GM13976 (cell line): ENCODE measurements around the gene C1QC.
"Not testable (repeated sequence)": the region's sequence is repeated elsewhere in the genome, so short reads cannot be mapped to it uniquely, and the experiment has no call there.

Experiments
- DNase-seq: peaks from one replicate; pipeline ENCODE4 v3.0.0; 2012; ENCODE audit warnings: low spot score
- in situ Hi-C: fragments of 300-500 bp; cut with MboI; formaldehyde crosslinking; loops from one replicate; pipeline ENCODE4 v1.12.0; 2022; ENCODE audit warnings: low sequenced_read_pairs, mixed read lengths, inconsistent platforms; ENCODE audit not compliant: unreplicated experiment
- TF ChIP-seq, protein P1 (sequence below): IDR thresholded peaks from 2 replicates; pipeline ENCODE4 v1.5.1; 2012; ENCODE audit warnings: borderline replicate concordance, mild to moderate bottlenecking; ENCODE audit not compliant: insufficient read depth; ENCODE audit errors: extremely low read depth, missing control alignments, control extremely low read depth

Gene C1QC

GRCh38 chr1:22662318-22662717 lies 18.9 kb downstream of the C1QC start:
- in situ Hi-C loops: no loop called here
- TF ChIP-seq, protein P1, sequence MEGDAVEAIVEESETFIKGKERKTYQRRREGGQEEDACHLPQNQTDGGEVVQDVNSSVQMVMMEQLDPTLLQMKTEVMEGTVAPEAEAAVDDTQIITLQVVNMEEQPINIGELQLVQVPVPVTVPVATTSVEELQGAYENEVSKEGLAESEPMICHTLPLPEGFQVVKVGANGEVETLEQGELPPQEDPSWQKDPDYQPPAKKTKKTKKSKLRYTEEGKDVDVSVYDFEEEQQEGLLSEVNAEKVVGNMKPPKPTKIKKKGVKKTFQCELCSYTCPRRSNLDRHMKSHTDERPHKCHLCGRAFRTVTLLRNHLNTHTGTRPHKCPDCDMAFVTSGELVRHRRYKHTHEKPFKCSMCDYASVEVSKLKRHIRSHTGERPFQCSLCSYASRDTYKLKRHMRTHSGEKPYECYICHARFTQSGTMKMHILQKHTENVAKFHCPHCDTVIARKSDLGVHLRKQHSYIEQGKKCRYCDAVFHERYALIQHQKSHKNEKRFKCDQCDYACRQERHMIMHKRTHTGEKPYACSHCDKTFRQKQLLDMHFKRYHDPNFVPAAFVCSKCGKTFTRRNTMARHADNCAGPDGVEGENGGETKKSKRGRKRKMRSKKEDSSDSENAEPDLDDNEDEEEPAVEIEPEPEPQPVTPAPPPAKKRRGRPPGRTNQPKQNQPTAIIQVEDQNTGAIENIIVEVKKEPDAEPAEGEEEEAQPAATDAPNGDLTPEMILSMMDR: no peak

GRCh38 chr1:22662986-22663408 lies 19.6 kb downstream of the C1QC start:
- in situ Hi-C loops: no loop called here
- DNase-seq: no peak
- TF ChIP-seq, protein P1: no peak

More at GRCh38 chr1:22662318-22662717, 18.9 kb downstream of the C1QC start:
- DNase-seq: no peak

- no peak for DNase-seq
- TF ChIP-seq, protein P1: no peak
- in situ Hi-C loops: no loop called here
Measured at GRCh38 chr1:22665752-22666151, 22.3 kb downstream of the C1QC start.

- in situ Hi-C loops: no loop called here
- TF ChIP-seq, protein P1: no peak
- no peak for DNase-seq
Measured at GRCh38 chr1:22666412-22666811, 23.0 kb downstream of the C1QC start.

GRCh38 chr1:22668840-22669239 lies 25.4 kb downstream of the C1QC start:
- DNase-seq, in situ Hi-C loops: not testable (repeated sequence)

DNA sequence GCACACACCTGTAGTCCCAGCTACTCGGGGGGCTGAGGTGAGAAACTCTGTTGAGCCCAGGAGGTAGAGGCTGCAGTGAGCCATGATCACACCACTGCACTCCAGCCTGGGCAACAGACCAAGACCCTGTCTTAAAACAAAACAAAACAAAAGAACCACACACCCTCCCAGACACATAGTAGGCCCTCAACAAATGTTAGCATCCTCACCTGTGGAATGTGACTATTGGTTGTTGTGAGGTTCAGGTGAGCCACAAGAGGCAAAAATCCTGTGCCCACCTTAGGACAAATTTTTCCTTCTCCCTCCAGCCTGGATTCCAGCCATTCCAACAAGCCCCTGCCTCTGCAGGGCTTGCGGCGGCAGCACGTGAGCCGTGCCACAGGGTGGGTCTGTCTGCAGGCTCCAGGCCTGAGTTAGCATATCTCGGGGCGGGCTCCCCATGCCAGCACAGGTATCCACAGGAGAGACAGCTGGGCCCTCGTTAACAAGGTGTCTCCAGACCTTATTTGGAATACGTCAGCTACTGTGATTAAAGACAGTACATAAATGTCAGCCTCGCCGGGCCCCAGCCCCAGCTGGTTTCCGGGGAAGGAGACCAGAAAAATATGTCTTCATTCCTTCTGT lies 27.0 kb downstream of the C1QC start:
- in situ Hi-C loops: no loop called here
- DNase-seq: no peak
- TF ChIP-seq, protein P1: no peak

DNA sequence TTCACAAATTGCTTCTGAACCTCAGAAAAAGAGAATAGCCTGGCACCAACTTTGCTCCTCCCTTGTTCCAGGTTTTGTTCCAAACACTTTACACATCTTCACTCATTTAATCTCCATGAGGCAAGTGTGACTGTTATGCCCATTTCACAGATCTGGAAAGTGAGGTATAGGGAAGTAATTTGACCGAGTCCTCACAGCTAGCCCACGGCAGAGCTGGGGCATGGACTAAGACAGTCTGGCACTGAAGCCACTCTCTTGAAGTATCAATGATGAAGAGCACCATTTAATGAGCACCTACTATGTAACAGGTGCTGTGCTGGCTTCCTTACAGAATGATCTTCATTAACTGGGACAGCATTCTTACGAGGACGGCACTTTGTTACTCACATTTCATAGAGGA lies 28.6 kb downstream of the C1QC start:
- TF ChIP-seq, protein P1: no peak
- in situ Hi-C loops: no loop called here
- no peak for DNase-seq
